H1 (cell line): Measurements from ENCODE around the gene PGPEP1. TPM values are rescaled to one million over a fixed set of nuclear protein-coding genes. Genes with fewer than 3 reads are reported as not detected.

Experiments
- CTCF ChIA-PET: fragments of 300-600 bp; sonication (Branson Sonifier 250); formaldehyde crosslinking; loops from one replicate; lab custom pipeline; 2021; ENCODE audit not compliant: partially characterized antibody; lab: Charles Lee
- POLR2A ChIA-PET: fragments of 300-600 bp; sonication (Branson Sonifier 250); formaldehyde crosslinking; loops from one replicate; lab custom pipeline; 2021; ENCODE audit warnings: inconsistent platforms; ENCODE audit not compliant: partially characterized antibody; lab: Charles Lee
- DNase-seq, 2 experiments: peaks; one replicate each; pipeline versions ENCODE4 v3.0.0 to v3.0.0-alpha.2; 2010 to 2022; ENCODE audit warnings: low spot score in 2 of 2, low read depth in 1 of 2, mixed read lengths in 1 of 2
- FAIRE-seq: peaks from 2 replicates; lab custom pipeline; 2011; peaks lifted over from hg19 to GRCh38; lab: Jason Lieb, UNC
- H2AFZ ChIP-seq: 2 replicates; pipeline ENCODE4 v1.8.1; 2012; ENCODE audit warnings: low read length, inconsistent platforms
- H2AK5ac ChIP-seq: 2 replicates; pipeline ENCODE4 v1.6.1; 2013; ENCODE audit warnings: low read depth, low read length
- H2BK120ac ChIP-seq: replicated peaks from 2 replicates; pipeline ENCODE3; 2013; ENCODE audit warnings: low read depth, low read length, inconsistent platforms
- H2BK12ac ChIP-seq: 2 replicates; pipeline ENCODE4 v1.6.1; 2013; ENCODE audit warnings: low read depth, low read length
- H2BK15ac ChIP-seq: 2 replicates; pipeline ENCODE4 v1.6.1; 2013; ENCODE audit warnings: low read length
- H2BK20ac ChIP-seq: 2 replicates; pipeline ENCODE4 v1.6.1; 2013; ENCODE audit warnings: low read length
- H2BK5ac ChIP-seq: 2 replicates; pipeline ENCODE4 v1.6.1; 2013; ENCODE audit warnings: low read depth, low read length
- H3K14ac ChIP-seq: 2 replicates; pipeline ENCODE4 v1.6.1; 2013; ENCODE audit warnings: inconsistent platforms; ENCODE audit not compliant: insufficient read length
- H3K18ac ChIP-seq: 2 replicates; pipeline ENCODE4 v1.6.1; 2013; ENCODE audit warnings: low read length; ENCODE audit errors: extremely low read depth
- H3K23ac ChIP-seq: 2 replicates; pipeline ENCODE4 v1.6.1; 2013; ENCODE audit warnings: inconsistent platforms; ENCODE audit not compliant: insufficient read length
- H3K23me2 ChIP-seq: 2 replicates; pipeline ENCODE4 v1.6.1; 2013; ENCODE audit warnings: low read depth, low read length
- H3K27ac ChIP-seq: 2 replicates; pipeline ENCODE4 v1.6.1; 2011; ENCODE audit warnings: low read depth, low read length, inconsistent platforms
- H3K27me3 ChIP-seq, 4 experiments: replicated peaks in 1 of 4; 1 replicate in 1 of 4; 2 replicates in 3 of 4; pipeline versions ENCODE4 v1.6.1 to v1.8.1; 2011 to 2013; ENCODE audit warnings: low read length in 3 of 4, mild to moderate bottlenecking in 3 of 4, inconsistent platforms in 2 of 4, mixed read lengths in 2 of 4, moderate library complexity in 1 of 4; ENCODE audit not compliant: control insufficient read depth in 3 of 4, insufficient read depth in 3 of 4; ENCODE audit errors: extremely low read depth in 1 of 4
- H3K36me3 ChIP-seq, 4 experiments: 2 replicates each; pipeline versions ENCODE4 v1.6.1 to v1.8.1; 2011 to 2013; ENCODE audit warnings: mild to moderate bottlenecking in 4 of 4, low read length in 3 of 4, moderate library complexity in 2 of 4, control low read depth in 1 of 4, inconsistent platforms in 1 of 4; ENCODE audit not compliant: insufficient read depth in 4 of 4, control insufficient read depth in 2 of 4
- H3K4ac ChIP-seq: replicated peaks from 2 replicates; pipeline ENCODE3; 2013; ENCODE audit warnings: low read length, low read depth, mixed read lengths, inconsistent platforms; ENCODE audit not compliant: insufficient read length
- H3K4me1 ChIP-seq, 4 experiments: replicated peaks in 1 of 4; 1 replicate in 1 of 4; 2 replicates in 3 of 4; pipeline versions ENCODE4 v1.6.1 to v1.8.1; 2011 to 2013; ENCODE audit warnings: low read length in 3 of 4, inconsistent platforms in 2 of 4, mixed read lengths in 1 of 4; ENCODE audit not compliant: insufficient read depth in 4 of 4, control insufficient read depth in 3 of 4
- H3K4me2 ChIP-seq, 2 experiments: 2 replicates each; pipeline versions ENCODE4 v1.6.1 to v1.8.1; 2011 to 2013; ENCODE audit warnings: low read depth in 2 of 2, low read length in 2 of 2, control low read depth in 1 of 2, inconsistent platforms in 1 of 2, mild to moderate bottlenecking in 1 of 2; ENCODE audit not compliant: insufficient read depth in 1 of 2
- H3K4me3 ChIP-seq, 4 experiments: fragments of 200-600, 300-600 bp in 1 of 4; sonication (generic), shearing (Covaris generic), sonication (Bioruptor Twin) in 1 of 4; 2 replicates each; pipeline versions ENCODE4 v1.5.1 to v1.8.1; 2011 to 2016; ENCODE audit warnings: low read length in 4 of 4, low read depth in 3 of 4, control low read depth in 2 of 4, inconsistent platforms in 2 of 4, mild to moderate bottlenecking in 2 of 4, mixed read lengths in 1 of 4, moderate library complexity in 1 of 4; ENCODE audit not compliant: insufficient read depth in 2 of 4; ENCODE audit errors: extremely low read depth in 1 of 4
- H3K56ac ChIP-seq: replicated peaks from 2 replicates; pipeline ENCODE3; 2013; ENCODE audit warnings: low read depth, mild to moderate bottlenecking, mixed read lengths, low read length, inconsistent platforms; ENCODE audit not compliant: insufficient read length
- H3K79me1 ChIP-seq: 2 replicates; pipeline ENCODE4 v1.6.1; 2013; ENCODE audit warnings: low read depth, low read length, control low read depth
- H3K79me2 ChIP-seq, 2 experiments: 2 replicates each; pipeline versions ENCODE4 v1.6.1 to v1.8.1; 2012 to 2013; ENCODE audit warnings: low read length in 2 of 2, mild to moderate bottlenecking in 2 of 2, inconsistent platforms in 1 of 2; ENCODE audit not compliant: insufficient read depth in 2 of 2, control insufficient read depth in 1 of 2
- H3K9ac ChIP-seq, 4 experiments: replicated peaks in 1 of 4; 1 replicate in 1 of 4; 2 replicates in 3 of 4; pipeline versions ENCODE4 v1.6.1 to v1.8.1; 2011 to 2013; ENCODE audit warnings: low read depth in 3 of 4, low read length in 3 of 4, control low read depth in 2 of 4, mild to moderate bottlenecking in 2 of 4, moderate library complexity in 2 of 4, inconsistent platforms in 1 of 4; ENCODE audit errors: extremely low read depth in 1 of 4
- H3K9me3 ChIP-seq, 2 experiments: 2 replicates each; pipeline versions ENCODE4 v1.6.1 to v1.8.1; 2012 to 2013; ENCODE audit warnings: mild to moderate bottlenecking in 2 of 2, moderate library complexity in 2 of 2, control low read depth in 1 of 2, inconsistent platforms in 1 of 2, low read depth in 1 of 2, low read length in 1 of 2, mixed read lengths in 1 of 2; ENCODE audit not compliant: insufficient read depth in 2 of 2
- H4K20me1 ChIP-seq, 2 experiments: replicated peaks in 1 of 2; 2 replicates each; pipeline versions ENCODE3 to v1.8.1; 2011 to 2013; ENCODE audit warnings: inconsistent platforms in 2 of 2, low read length in 2 of 2, mild to moderate bottlenecking in 1 of 2; ENCODE audit not compliant: insufficient read depth in 2 of 2, control insufficient read depth in 1 of 2
- H4K5ac ChIP-seq: 2 replicates; pipeline ENCODE4 v1.6.1; 2013; ENCODE audit warnings: low read length, low read depth, mixed read lengths, inconsistent platforms; ENCODE audit not compliant: insufficient read length
- H4K8ac ChIP-seq: 2 replicates; pipeline ENCODE4 v1.8.0; 2013; ENCODE audit warnings: mild to moderate bottlenecking, moderate library complexity, low read length, inconsistent platforms; ENCODE audit not compliant: insufficient read depth; ENCODE audit errors: extremely low read depth
- H4K91ac ChIP-seq: replicated peaks from 2 replicates; pipeline ENCODE3; 2013; ENCODE audit warnings: low read length, mixed read lengths, inconsistent platforms; ENCODE audit not compliant: insufficient read length
- ATF3 ChIP-seq: IDR thresholded peaks from 2 replicates; pipeline ENCODE4 v1.6.1; 2011; ENCODE audit warnings: low read depth, mild to moderate bottlenecking, low read length; ENCODE audit not compliant: insufficient read depth
- BCL11A ChIP-seq, 2 experiments: IDR thresholded peaks; one replicate each; pipeline ENCODE4 v1.6.1; 2011; ENCODE audit warnings: low read depth in 2 of 2, low read length in 2 of 2, mild to moderate bottlenecking in 2 of 2
- CBX8 ChIP-seq: fragments of 300-800, 300-1000 bp; sonication (generic); IDR thresholded peaks from 2 replicates; pipeline ENCODE4 v1.7.1; 2016; ENCODE audit warnings: low read depth, low read length, borderline replicate concordance
- CTCF ChIP-seq, 3 experiments: IDR thresholded peaks; 1 replicate in 2 of 3; 2 replicates in 1 of 3; pipeline versions ENCODE4 v1.5.1 to v1.6.1; 2011; ENCODE audit warnings: low read length in 3 of 3, mild to moderate bottlenecking in 3 of 3, inconsistent platforms in 2 of 3, low read depth in 1 of 3, moderate library complexity in 1 of 3; ENCODE audit not compliant: insufficient read depth in 1 of 3; ENCODE audit errors: control extremely low read depth in 1 of 3
- HDAC2 ChIP-seq, 2 experiments: fragments of 300-600 bp in 1 of 2; sonication (generic) in 1 of 2; IDR thresholded peaks; 2 replicates each; pipeline ENCODE4 v1.6.1; 2011 to 2012; ENCODE audit warnings: low read depth in 2 of 2, low read length in 2 of 2, mild to moderate bottlenecking in 2 of 2, moderate library complexity in 2 of 2, borderline replicate concordance in 1 of 2, inconsistent platforms in 1 of 2
- KDM1A ChIP-seq: fragments of 200-600, 300-600 bp; sonication (generic); IDR thresholded peaks from 2 replicates; pipeline ENCODE4 v1.7.1; 2016; ENCODE audit warnings: mild to moderate bottlenecking, low read length, borderline replicate concordance
- KDM4A ChIP-seq: IDR thresholded peaks from one replicate; pipeline ENCODE4 v1.7.1; 2012; ENCODE audit warnings: low read depth, mild to moderate bottlenecking, moderate library complexity, low read length, inconsistent platforms; ENCODE audit not compliant: severe bottlenecking
- SIRT6 ChIP-seq: IDR thresholded peaks from one replicate; pipeline ENCODE4 v1.7.1; 2012; ENCODE audit warnings: low read length, inconsistent platforms
- SRF ChIP-seq: IDR thresholded peaks from 2 replicates; pipeline ENCODE4 v1.6.1; 2011; ENCODE audit warnings: mild to moderate bottlenecking, low read depth, low read length, moderate library complexity
- YY1 ChIP-seq: IDR thresholded peaks from 2 replicates; pipeline ENCODE4 v1.6.1; 2011; ENCODE audit warnings: low read depth, mild to moderate bottlenecking, low read length
- WGBS, 2 experiments: shearing (Covaris generic) in 1 of 2; methylation state at CpG; one replicate each; pipeline versions ENCODE4 v1.1.6 to v1.1.7; 2013 to 2015; ENCODE audit warnings: low lambda C conversion rate in 2 of 2, mixed read lengths in 2 of 2, inconsistent platforms in 1 of 2, low coverage in 1 of 2, missing lambda C conversion rate in 1 of 2; ENCODE audit not compliant: insufficient replicate concordance in 2 of 2, insufficient coverage in 1 of 2, insufficient read length in 1 of 2; ENCODE audit errors: extremely low coverage in 1 of 2, missing lambda C conversion rate in 1 of 2; 5-methylcytosine and 5-hydroxymethylcytosine counted together
- polyA plus RNA-seq, 7 experiments: library from polyadenylated mRNA; depleted of rRNA in 3 of 7; stranded (reverse) in 5 of 7; unstranded in 2 of 7; fragments of >200 nt in 5 of 7; fragments of 200-250 nt in 2 of 7; gene quantifications; 1 replicate in 5 of 7; 2 replicates in 1 of 7; 4 replicates in 1 of 7; pipeline versions ENCODE4 v1.2.1 to v1.2.3, GENCODE V29; 2011 to 2013; ENCODE audit warnings: missing spikeins in 2 of 7, mixed read lengths in 2 of 7
- total RNA-seq: library from RNA; stranded (reverse); fragmentation: NEBNext Ultra II Directional; extraction: Animal tissue kit (Norgen Biotek cat#: 25700); gene quantifications from 2 replicates; pipeline ENCODE4 v1.2.1, GENCODE V29; 2021

PGPEP1 gene
- total and polyA plus RNA-seq, 2 of the 8 experiments (the other 6 are each of a cell fraction or from before 2014, with no cell fraction given), result 17.0 to 33.4 TPM

GRCh38 chr19:18385359-18385674 lies 44.9 kb downstream of the PGPEP1 start:
- 95% methylated on average over 3 of the region's 3 CpGs; no CpG with 5 or more reads in 1 of the 2 experiments for WGBS, 2 experiments
- no peak overlapping the region for H4K91ac ChIP-seq
- POLR2A ChIA-PET, result interaction anchor here (0.8 to 1.4 kb wide), 6 partner anchors 10 to 104 kb away, joined by 3 to 7 read pairs (median 4); partner anchors contain the start of gene JUND
- TF ChIP-seq CBX8, result no peak
- no peak for TF ChIP-seq CTCF (IDR thresholded peaks at IDR 0.05; ENCODE audit: control extremely low read depth in 1 of 3, insufficient read depth in 1 of 3, low read depth in 1 of 3, low read length in 3 of 3)
- no peak for TF ChIP-seq BCL11A (IDR thresholded peaks at IDR 0.05; ENCODE audit: low read depth in 2 of 2, low read length in 2 of 2)
- TF ChIP-seq YY1, result no peak
- no peak for TF ChIP-seq SRF
- TF ChIP-seq KDM1A, result no peak
- no peak for TF ChIP-seq HDAC2 (IDR thresholded peaks at IDR 0.05; ENCODE audit: borderline replicate concordance in 1 of 2, low read depth in 2 of 2, low read length in 2 of 2)
- TF ChIP-seq ATF3, result no peak
- no peak for TF ChIP-seq SIRT6
- no peak for TF ChIP-seq KDM4A

More at GRCh38 chr19:18385359-18385674, 44.9 kb downstream of the PGPEP1 start:
- CTCF ChIA-PET, result interaction anchor here (0.6 to 10.4 kb wide), 18 partner anchors 8 to 178 kb away, joined by 3 to 177 read pairs (median 6); partner anchors contain the start of genes LRRC25 and SSBP4
- no peak overlapping the region for H3K23ac ChIP-seq
- H3K27ac ChIP-seq, result no peak overlapping the region
- peak overlapping the region; percentile 3; the same call in 1 of the 2 replicates for H2BK5ac ChIP-seq
- no peak overlapping the region for H3K56ac ChIP-seq
- no peak overlapping the region for H2AFZ ChIP-seq
- H3K4me1 ChIP-seq, result peaks cover 3 to 4% (median 4%) of the 10 kb centered on the region in 4 experiments
- no peaks in the 10 kb centered on the region for H3K79me2 ChIP-seq
- no peak overlapping the region for H4K5ac ChIP-seq
- no peak overlapping the region for H2AK5ac ChIP-seq
- H3K27me3 ChIP-seq, result peaks cover 0 to 23% (median 14%) of the 10 kb centered on the region in 4 experiments; a peak in 6 of 7 replicates
- H3K4me3 ChIP-seq, result no peak overlapping the region
- H4K8ac ChIP-seq, result no peak overlapping the region
- peak overlapping the region; percentile 10; the same call in 1 of the 2 replicates for H2BK15ac ChIP-seq
- H3K9me3 ChIP-seq, result no peaks in the 10 kb centered on the region
- H4K20me1 ChIP-seq, result no peaks in the 10 kb centered on the region
- peak overlapping the region; percentile 6 for H2BK12ac ChIP-seq
- DNase-seq (no peak), FAIRE-seq (no peak)
- H3K4ac ChIP-seq, result no peak overlapping the region
- H3K18ac ChIP-seq, result no peak overlapping the region; the same call in 1 of the 2 replicates
- no peak overlapping the region for H3K9ac ChIP-seq
- H2BK120ac ChIP-seq, result peak overlapping the region; percentile 16
- H3K4me2 ChIP-seq, result no peak overlapping the region
- peak overlapping the region; percentile 51; the same call in 1 of the 2 replicates for H2BK20ac ChIP-seq
- H3K79me1 ChIP-seq, result no peaks in the 10 kb centered on the region
- H3K14ac ChIP-seq, result no peak overlapping the region
- peaks cover 2% of the 10 kb centered on the region; the same call in 1 of the 2 replicates for H3K23me2 ChIP-seq
- no peaks in the 10 kb centered on the region for H3K36me3 ChIP-seq
